AG04449 (cell line): ENCODE measurements around the gene BLOC1S4.

Experiments
- CTCF ChIA-PET: fragments of 350-600 bp; formaldehyde crosslinking; extraction: SDS; loops from one replicate; lab custom pipeline; 2021; ENCODE audit warnings: antibody characterized with exemption; lab: Yijun Ruan, JAX
- POLR2A ChIA-PET: fragments of 400-600, 350-600 bp; formaldehyde crosslinking; extraction: SDS; loops from one replicate; lab custom pipeline; 2020; ENCODE audit warnings: antibody characterized with exemption, inconsistent platforms; lab: Yijun Ruan, JAX
- DNase-seq: peaks from one replicate; pipeline ENCODE4 v3.0.0-alpha.2; 2010; ENCODE audit warnings: low read depth, low spot score
- H3K4me3 ChIP-seq: 2 replicates; pipeline ENCODE4 v1.5.1; 2011; ENCODE audit warnings: low read depth, mild to moderate bottlenecking, control low read depth, low read length
- TF ChIP-seq, protein P1 (sequence below): IDR thresholded peaks from one replicate; pipeline ENCODE4 v1.5.1; 2011; ENCODE audit warnings: mild to moderate bottlenecking, moderate library complexity, low read length, control low read depth, inconsistent platforms; ENCODE audit not compliant: insufficient read depth; ENCODE audit errors: missing control alignments

BLOC1S4 gene

GRCh38 chr4:6747294-6748051 lies 31.5 kb downstream of the BLOC1S4 start:
- POLR2A ChIA-PET, result no interaction called here
- H3K4me3 ChIP-seq, result no peak overlapping the region
- no peak for DNase-seq
- TF ChIP-seq, protein P1, sequence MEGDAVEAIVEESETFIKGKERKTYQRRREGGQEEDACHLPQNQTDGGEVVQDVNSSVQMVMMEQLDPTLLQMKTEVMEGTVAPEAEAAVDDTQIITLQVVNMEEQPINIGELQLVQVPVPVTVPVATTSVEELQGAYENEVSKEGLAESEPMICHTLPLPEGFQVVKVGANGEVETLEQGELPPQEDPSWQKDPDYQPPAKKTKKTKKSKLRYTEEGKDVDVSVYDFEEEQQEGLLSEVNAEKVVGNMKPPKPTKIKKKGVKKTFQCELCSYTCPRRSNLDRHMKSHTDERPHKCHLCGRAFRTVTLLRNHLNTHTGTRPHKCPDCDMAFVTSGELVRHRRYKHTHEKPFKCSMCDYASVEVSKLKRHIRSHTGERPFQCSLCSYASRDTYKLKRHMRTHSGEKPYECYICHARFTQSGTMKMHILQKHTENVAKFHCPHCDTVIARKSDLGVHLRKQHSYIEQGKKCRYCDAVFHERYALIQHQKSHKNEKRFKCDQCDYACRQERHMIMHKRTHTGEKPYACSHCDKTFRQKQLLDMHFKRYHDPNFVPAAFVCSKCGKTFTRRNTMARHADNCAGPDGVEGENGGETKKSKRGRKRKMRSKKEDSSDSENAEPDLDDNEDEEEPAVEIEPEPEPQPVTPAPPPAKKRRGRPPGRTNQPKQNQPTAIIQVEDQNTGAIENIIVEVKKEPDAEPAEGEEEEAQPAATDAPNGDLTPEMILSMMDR, result no peak
- CTCF ChIA-PET, result interaction anchor here (0.9 to 1.3 kb wide), 2 partner anchors 11 to 126 kb away, joined by 3 read pairs; no protein-coding TSS in a partner anchor

DNA sequence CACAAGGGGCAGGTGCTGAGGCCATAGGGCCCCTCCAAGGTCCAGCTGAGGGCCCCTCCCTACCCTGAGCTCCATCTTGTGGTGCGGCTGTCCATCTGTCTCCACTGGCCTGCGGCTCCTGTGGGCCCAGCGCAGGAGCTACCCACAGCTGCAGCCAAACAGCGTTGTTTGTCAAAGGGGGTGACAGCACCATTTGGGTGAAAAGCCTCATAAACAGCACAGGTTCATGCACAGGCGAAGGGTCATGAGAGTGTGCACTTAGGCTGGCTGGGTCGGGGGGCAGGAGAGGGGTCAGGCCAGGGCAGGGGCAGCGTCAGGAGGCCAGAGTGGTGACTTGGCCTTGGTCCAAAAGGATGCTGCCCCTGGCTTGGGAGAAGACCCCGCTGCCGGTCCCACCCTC lies 32.3 kb downstream of the BLOC1S4 start:
- DNase-seq, result no peak
- POLR2A ChIA-PET, result no interaction called here
- TF ChIP-seq, protein P1, result no peak
- no peak overlapping the region for H3K4me3 ChIP-seq
- CTCF ChIA-PET, result interaction anchor here (0.9 to 1.3 kb wide), 2 partner anchors 10 to 125 kb away, joined by 3 read pairs; no protein-coding TSS in a partner anchor

- POLR2A ChIA-PET, result no interaction called here
- DNase-seq, result no peak
- no peak overlapping the region for H3K4me3 ChIP-seq
- CTCF ChIA-PET, result no interaction called here
- TF ChIP-seq, protein P1, result no peak
Measured at GRCh38 chr4:6749340-6750171, 33.6 kb downstream of the BLOC1S4 start.

- no peak overlapping the region for H3K4me3 ChIP-seq
- ChIA-PET CTCF (no interaction called here), POLR2A (no interaction called here)
- TF ChIP-seq, protein P1, result no peak
- DNase-seq, result no peak
Measured at GRCh38 chr4:6750286-6751221, 34.6 kb downstream of the BLOC1S4 start.

DNA sequence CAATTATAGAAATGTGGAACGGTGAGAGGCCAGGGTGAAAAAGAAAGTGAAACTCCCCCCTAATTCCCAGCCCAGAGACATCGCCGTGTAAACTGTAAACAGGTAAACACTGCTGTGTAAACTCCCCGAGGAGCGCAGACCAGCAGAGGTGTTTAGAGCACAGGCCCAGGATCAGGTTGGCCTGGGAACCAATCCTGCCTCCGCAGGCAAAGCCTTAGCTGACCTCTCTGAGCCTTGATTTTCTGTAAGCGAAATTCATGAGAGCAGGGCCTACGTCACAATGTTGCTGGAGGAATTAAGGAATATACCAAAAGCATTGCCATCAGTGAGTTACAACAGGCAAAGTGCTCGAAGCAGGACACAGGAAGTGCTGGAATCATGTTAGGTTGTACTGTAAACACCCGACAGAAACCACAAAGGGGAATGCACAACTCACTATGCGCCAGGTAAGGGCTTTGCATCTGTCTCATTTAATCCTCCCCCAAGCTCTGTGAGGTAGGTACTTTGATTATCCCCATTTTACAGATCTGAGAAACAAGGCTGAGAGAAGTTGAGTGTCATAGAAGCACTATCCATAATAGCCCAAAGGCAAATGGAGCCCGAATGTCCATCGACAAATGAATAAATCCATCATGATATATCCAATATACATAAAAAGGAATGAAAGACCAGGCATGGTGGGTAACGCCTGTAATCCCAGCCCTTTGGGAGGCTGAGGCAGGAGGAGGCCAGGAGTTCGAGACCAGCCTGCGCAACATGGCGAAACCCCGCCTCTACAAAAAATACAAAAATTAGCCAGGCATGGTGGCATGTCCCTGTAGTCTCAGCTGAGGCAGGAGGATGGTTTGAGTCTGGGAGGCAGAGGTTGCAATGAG lies 35.9 kb downstream of the BLOC1S4 start:
- TF ChIP-seq, protein P1, result no peak
- ChIA-PET CTCF (no interaction called here), POLR2A (no interaction called here)
- DNase-seq, result no peak
- no peak overlapping the region for H3K4me3 ChIP-seq
